Fibroblast of pulmonary artery (primary cell): Measurements from ENCODE around the gene VPS33A.

Source experiments
- DNase-seq: peaks from one replicate; pipeline ENCODE4 v3.0.0-alpha.2; 2010; ENCODE audit warnings: low read depth
- H3K4me3 ChIP-seq: replicated peaks from 2 replicates; pipeline ENCODE4 v1.5.1; 2011; ENCODE audit warnings: low read depth, mild to moderate bottlenecking, control low read depth, low read length, moderate library complexity
- CTCF ChIP-seq: IDR thresholded peaks from 2 replicates; pipeline ENCODE4 v1.5.1; 2011; ENCODE audit warnings: mild to moderate bottlenecking, control low read depth, low read length, inconsistent platforms; ENCODE audit errors: missing control alignments

Gene VPS33A

GRCh38 chr12:122216445-122216844 lies 49.8 kb downstream of the VPS33A start:
- H3K4me3 ChIP-seq: no peak overlapping the region
- no peak for TF ChIP-seq CTCF
- DNase-seq: no peak

GRCh38 chr12:122215771-122216170 lies 50.5 kb downstream of the VPS33A start:
- H3K4me3 ChIP-seq: no peak overlapping the region
- no peak for TF ChIP-seq CTCF
- DNase-seq: no peak

- TF ChIP-seq CTCF: no peak
- no peak overlapping the region for H3K4me3 ChIP-seq
- no peak for DNase-seq
These were observed 58.0 kb downstream of the VPS33A start for GRCh38 chr12:122208073-122208820.

- no peak overlapping the region for H3K4me3 ChIP-seq
- TF ChIP-seq CTCF: no peak
- no peak for DNase-seq
These were observed 58.9 kb downstream of the VPS33A start for GRCh38 chr12:122207391-122207790.

- no peak overlapping the region for H3K4me3 ChIP-seq
- DNase-seq: no peak
- no peak for TF ChIP-seq CTCF
These were observed 59.3 kb downstream of the VPS33A start for GRCh38 chr12:122206976-122207375.

- no peak overlapping the region for H3K4me3 ChIP-seq
- no peak for DNase-seq
- no peak for TF ChIP-seq CTCF
These were observed 60.0 kb downstream of the VPS33A start for GRCh38 chr12:122206111-122206881.
